ENCODE measurements around the gene POLR2L.

GRCh38 chr11:872799-873198 is 30.5 kb upstream of the POLR2L start:
- no peak for TF ChIP-seq POLR2AphosphoS5 (IDR thresholded peaks at IDR 0.05; ENCODE audit: low read depth, low read length)
- TF ChIP-seq CTCF (IDR thresholded peaks at IDR 0.05) = no peak
- TF ChIP-seq EP300 (IDR thresholded peaks at IDR 0.05; ENCODE audit: borderline replicate concordance in 1 of 2, low read depth in 1 of 2, low read length in 1 of 2) = no peak
- no peak for TF ChIP-seq FOXJ3 (CRISPR knock-in tag; IDR thresholded peaks at IDR 0.05)
- TF ChIP-seq MAX (IDR thresholded peaks at IDR 0.05; ENCODE audit: low read depth) = no peak
- TF ChIP-seq IRF3 (IDR thresholded peaks at IDR 0.05; ENCODE audit: low read depth, low read length) = no peak
- TF ChIP-seq USF2 (IDR thresholded peaks at IDR 0.05; ENCODE audit: borderline replicate concordance, low read depth, low read length) = no peak
- TF ChIP-seq TCF12 (IDR thresholded peaks at IDR 0.05) = no peak

All from SK-N-SH (cell line).